Measurements from ENCODE around the gene CCL20. TPM values are rescaled to one million over a fixed set of nuclear protein-coding genes. Genes with fewer than 3 reads are reported as not detected.

Gene CCL20
- total and polyA plus RNA-seq, 2 of the 8 experiments (the other 6 are each of a cell fraction or from before 2014, with no cell fraction given): not detected

DNA sequence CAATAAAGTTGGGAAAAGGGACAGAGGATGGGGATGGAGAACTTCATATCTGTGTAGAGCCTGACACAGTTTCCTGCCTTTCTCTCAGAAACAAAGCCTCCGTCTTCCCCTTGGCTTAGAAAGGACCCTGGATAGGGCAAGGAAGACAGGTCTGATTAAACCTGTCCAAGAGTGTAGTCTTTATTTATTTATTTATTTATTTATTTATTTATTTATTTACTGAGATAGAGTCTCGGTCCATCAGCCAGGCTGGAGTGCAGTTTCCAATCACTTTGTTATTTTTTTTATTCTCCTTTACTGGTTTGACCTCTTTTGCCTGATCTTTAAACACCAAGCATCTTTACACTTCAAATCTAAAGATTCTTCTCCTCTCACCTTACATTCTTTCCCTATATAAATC, 10.3 kb downstream of the CCL20 start:
- H3K14ac ChIP-seq (ENCODE audit: insufficient read length): no peak overlapping the region
- H2BK20ac ChIP-seq (ENCODE audit: low read length): no peak overlapping the region
- H4K20me1 ChIP-seq (replicated peaks in 1 of 2; ENCODE audit: control insufficient read depth in 1 of 2, insufficient read depth in 2 of 2, low read length in 2 of 2): no peaks in the 10 kb centered on the region
- H3K9ac ChIP-seq (replicated peaks in 1 of 4; ENCODE audit: extremely low read depth in 1 of 4, low read depth in 3 of 4, low read length in 3 of 4): no peak overlapping the region
- H3K23ac ChIP-seq (ENCODE audit: insufficient read length): no peak overlapping the region
- H3K4me1 ChIP-seq (replicated peaks in 1 of 4; ENCODE audit: control insufficient read depth in 3 of 4, insufficient read depth in 4 of 4, low read length in 3 of 4): no peaks in the 10 kb centered on the region; a peak in 1 of 7 replicates
- H4K91ac ChIP-seq (replicated peaks; ENCODE audit: insufficient read length, low read length): no peak overlapping the region
- TF ChIP-seq CBX5 (IDR thresholded peaks at IDR 0.05; ENCODE audit: low read depth, low read length): no peak
- no peak for TF ChIP-seq POLR2AphosphoS5 (IDR thresholded peaks at IDR 0.05; ENCODE audit: low read depth, low read length)
- TF ChIP-seq, protein P1, sequence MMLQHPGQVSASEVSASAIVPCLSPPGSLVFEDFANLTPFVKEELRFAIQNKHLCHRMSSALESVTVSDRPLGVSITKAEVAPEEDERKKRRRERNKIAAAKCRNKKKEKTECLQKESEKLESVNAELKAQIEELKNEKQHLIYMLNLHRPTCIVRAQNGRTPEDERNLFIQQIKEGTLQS (IDR thresholded peaks at IDR 0.05; ENCODE audit: insufficient read depth, low read depth, low read length): no peak
- TF ChIP-seq CTCF (IDR thresholded peaks at IDR 0.05; ENCODE audit: control extremely low read depth in 1 of 3, insufficient read depth in 1 of 3, low read depth in 1 of 3, low read length in 3 of 3): no peak
- TF ChIP-seq SP1 (IDR thresholded peaks at IDR 0.05; ENCODE audit: low read depth, low read length): no peak
- TF ChIP-seq EP300 (IDR thresholded peaks at IDR 0.05; ENCODE audit: borderline replicate concordance in 1 of 2, low read depth in 2 of 2, low read length in 2 of 2): no peak
- TF ChIP-seq NRF1 (IDR thresholded peaks at IDR 0.05; ENCODE audit: low read depth, low read length): no peak
- TF ChIP-seq, protein P2, sequence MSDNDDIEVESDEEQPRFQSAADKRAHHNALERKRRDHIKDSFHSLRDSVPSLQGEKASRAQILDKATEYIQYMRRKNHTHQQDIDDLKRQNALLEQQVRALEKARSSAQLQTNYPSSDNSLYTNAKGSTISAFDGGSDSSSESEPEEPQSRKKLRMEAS (IDR thresholded peaks at IDR 0.05): no peak
- TF ChIP-seq, protein P3, sequence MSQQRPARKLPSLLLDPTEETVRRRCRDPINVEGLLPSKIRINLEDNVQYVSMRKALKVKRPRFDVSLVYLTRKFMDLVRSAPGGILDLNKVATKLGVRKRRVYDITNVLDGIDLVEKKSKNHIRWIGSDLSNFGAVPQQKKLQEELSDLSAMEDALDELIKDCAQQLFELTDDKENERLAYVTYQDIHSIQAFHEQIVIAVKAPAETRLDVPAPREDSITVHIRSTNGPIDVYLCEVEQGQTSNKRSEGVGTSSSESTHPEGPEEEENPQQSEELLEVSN (IDR thresholded peaks at IDR 0.05): no peak
- no peak for TF ChIP-seq YY1 (IDR thresholded peaks at IDR 0.05; ENCODE audit: low read depth, low read length)
- H3K79me2 ChIP-seq (ENCODE audit: control insufficient read depth in 1 of 2, insufficient read depth in 2 of 2, low read length in 2 of 2): no peaks in the 10 kb centered on the region
- no peak overlapping the region for H4K5ac ChIP-seq (ENCODE audit: insufficient read length, low read depth, low read length)
- H3K4ac ChIP-seq (replicated peaks; ENCODE audit: insufficient read length, low read depth, low read length): no peak overlapping the region
- H2AFZ ChIP-seq (ENCODE audit: low read length): no peak overlapping the region
- H2AK5ac ChIP-seq (ENCODE audit: low read depth, low read length): no peak overlapping the region
- H3K27ac ChIP-seq (ENCODE audit: low read depth, low read length): no peak overlapping the region
- 83% methylated on average over 2 of the region's 2 CpGs; no CpG with 5 or more reads in 1 of the 2 experiments for WGBS, 2 experiments (ENCODE audit: extremely low coverage in 1 of 2, insufficient coverage in 1 of 2, insufficient read length in 1 of 2, insufficient replicate concordance in 2 of 2, low coverage in 1 of 2, low lambda C conversion rate in 2 of 2, missing lambda C conversion rate in 1 of 2)
- H3K9me3 ChIP-seq (ENCODE audit: insufficient read depth in 2 of 2, low read depth in 1 of 2, low read length in 1 of 2): no peaks in the 10 kb centered on the region
- FAIRE-seq: no peak
- H3K4me3 ChIP-seq (ENCODE audit: extremely low read depth in 1 of 4, insufficient read depth in 2 of 4, low read depth in 3 of 4, low read length in 4 of 4): no peak overlapping the region
- no peak overlapping the region for H3K56ac ChIP-seq (replicated peaks; ENCODE audit: insufficient read length, low read depth, low read length)
- no peak overlapping the region for H2BK15ac ChIP-seq (ENCODE audit: low read length)
- CTCF ChIA-PET (ENCODE audit: partially characterized antibody): no interaction called here
- DNase-seq (ENCODE audit: low read depth in 1 of 2, low spot score in 2 of 2): no peak
- no peaks in the 10 kb centered on the region for H3K36me3 ChIP-seq (ENCODE audit: control insufficient read depth in 2 of 4, insufficient read depth in 4 of 4, low read length in 3 of 4)
- no peaks in the 10 kb centered on the region for H3K79me1 ChIP-seq (ENCODE audit: low read depth, low read length)
- no peaks in the 10 kb centered on the region for H3K23me2 ChIP-seq (ENCODE audit: low read depth, low read length)
- H3K4me2 ChIP-seq (ENCODE audit: insufficient read depth in 1 of 2, low read depth in 2 of 2, low read length in 2 of 2): no peak overlapping the region
- H4K8ac ChIP-seq (ENCODE audit: extremely low read depth, insufficient read depth, low read length): no peak overlapping the region
- no peaks in the 10 kb centered on the region; a peak in 1 of 7 replicates for H3K27me3 ChIP-seq (replicated peaks in 1 of 4; ENCODE audit: control insufficient read depth in 3 of 4, extremely low read depth in 1 of 4, insufficient read depth in 3 of 4, low read length in 3 of 4)
- POLR2A ChIA-PET (ENCODE audit: partially characterized antibody): no interaction called here
- H2BK12ac ChIP-seq (ENCODE audit: low read depth, low read length): no peak overlapping the region
- no peak overlapping the region for H2BK5ac ChIP-seq (ENCODE audit: low read depth, low read length)
- H2BK120ac ChIP-seq (replicated peaks; ENCODE audit: low read depth, low read length): no peak overlapping the region
- H3K18ac ChIP-seq (ENCODE audit: extremely low read depth, low read length): no peak overlapping the region

Measured in H1 (cell line).